HepG2 (cell line): Measurements from ENCODE around the gene AXIN2. TPM values are rescaled to one million over a fixed set of nuclear protein-coding genes. Genes with fewer than 3 reads are reported as not detected.

Experiments
- ELF3 ChIP-seq: IDR thresholded peaks from 2 replicates; pipeline ENCODE4 v1.6.1; 2016; ENCODE audit warnings: missing genetic modification reagents, missing compliant biosample characterization
- FOSL1 ChIP-seq: sonication (generic); formaldehyde crosslinking; IDR thresholded peaks from 2 replicates; pipeline ENCODE4 v1.9.0; 2021; ENCODE audit warnings: missing genetic modification reagents, borderline replicate concordance
- FOSL2 ChIP-seq: sonication (generic); formaldehyde crosslinking; IDR thresholded peaks from 2 replicates; pipeline ENCODE4 v1.4.0; 2020; ENCODE audit warnings: missing genetic modification reagents
- HDAC1 ChIP-seq: sonication (generic); formaldehyde crosslinking; IDR thresholded peaks from 2 replicates; pipeline ENCODE4 v1.5.1; 2020; ENCODE audit warnings: mild to moderate bottlenecking, missing genetic modification reagents
- KDM5B ChIP-seq: sonication (generic); formaldehyde crosslinking; IDR thresholded peaks from 2 replicates; pipeline ENCODE4 v1.4.0; 2020; ENCODE audit warnings: missing genetic modification reagents, mild to moderate bottlenecking, borderline replicate concordance
- KLF9 ChIP-seq: IDR thresholded peaks from 2 replicates; pipeline ENCODE4 v1.6.1; 2016; ENCODE audit warnings: low read depth
- KMT2A ChIP-seq: sonication (generic); formaldehyde crosslinking; IDR thresholded peaks from 2 replicates; pipeline ENCODE4 v1.4.0; 2020; ENCODE audit warnings: missing genetic modification reagents
- MEIS2 ChIP-seq: sonication (generic); formaldehyde crosslinking; IDR thresholded peaks from 2 replicates; pipeline ENCODE4 v1.9.0; 2021; ENCODE audit warnings: mild to moderate bottlenecking, missing genetic modification reagents
- MTF1 ChIP-seq: sonication (generic); formaldehyde crosslinking; IDR thresholded peaks from 2 replicates; pipeline ENCODE4 v1.5.0; 2020; ENCODE audit warnings: missing genetic modification reagents
- SAP130 ChIP-seq: IDR thresholded peaks from 2 replicates; pipeline ENCODE4 v1.6.1; 2016; ENCODE audit warnings: low read depth
- TBX3 ChIP-seq: fragments of 450-650 bp; IDR thresholded peaks from 2 replicates; pipeline ENCODE4 v1.6.1; 2017; ENCODE audit warnings: antibody characterized with exemption, mild to moderate bottlenecking, inconsistent platforms, borderline replicate concordance
- ZEB1 ChIP-seq: IDR thresholded peaks from 2 replicates; pipeline ENCODE4 v1.6.1; 2012; ENCODE audit warnings: mild to moderate bottlenecking, low read depth, inconsistent platforms; ENCODE audit not compliant: insufficient replicate concordance
- ZNF34 ChIP-seq: sonication (generic); formaldehyde crosslinking; IDR thresholded peaks from 2 replicates; pipeline ENCODE4 v1.4.0; 2020; ENCODE audit warnings: mild to moderate bottlenecking, missing genetic modification reagents, borderline replicate concordance
- ZNF546 ChIP-seq: sonication (generic); formaldehyde crosslinking; conservative IDR thresholded peaks from 2 replicates; pipeline ENCODE4 v1.8.1; 2023; ENCODE audit warnings: mild to moderate bottlenecking, missing genetic modification reagents
- polyA plus RNA-seq, 8 experiments: library from polyadenylated mRNA; depleted of rRNA in 3 of 8; stranded (reverse) in 7 of 8; unstranded in 1 of 8; fragments of >200 nt; fragmentation: Illumina TruSeq in 4 of 8; extraction: Trizol in 4 of 8; gene quantifications; 2 replicates each; pipeline versions ENCODE4 v1.2.1 to v1.2.3, GENCODE V29; 2011 to 2016; ENCODE audit warnings: low read depth in 4 of 8, missing spikeins in 1 of 8, mixed read lengths in 1 of 8; ENCODE audit not compliant: insufficient read depth in 1 of 8
- total RNA-seq, 5 experiments: library from RNA; depleted of rRNA; stranded (reverse); fragments of >200 nt; fragmentation: Illumina TruSeq; extraction: Trizol; gene quantifications; 2 replicates each; pipeline ENCODE4 v1.2.3, GENCODE V29; 2016; ENCODE audit warnings: low read depth in 1 of 5
- TF ChIP-seq, protein P1 (sequence below): sonication (generic); formaldehyde crosslinking; IDR thresholded peaks from 2 replicates; pipeline ENCODE4 v1.5.1; 2020; ENCODE audit warnings: mild to moderate bottlenecking, missing genetic modification reagents, moderate library complexity
- TF ChIP-seq, protein P2 (sequence below): sonication (generic); formaldehyde crosslinking; IDR thresholded peaks from 2 replicates; pipeline ENCODE4 v1.4.0; 2020; ENCODE audit warnings: missing genetic modification reagents
- TF ChIP-seq, protein P3 (sequence below): sonication (generic); formaldehyde crosslinking; IDR thresholded peaks from 2 replicates; pipeline ENCODE4 v1.8.0; 2022; ENCODE audit warnings: missing genetic modification reagents, mild to moderate bottlenecking, moderate library complexity, borderline replicate concordance

AXIN2 gene
- total and polyA plus RNA-seq, 2 of the 13 experiments (the other 11 are each of a cell fraction or from before 2014, with no cell fraction given), result 58.6 to 63.4 TPM

DNA sequence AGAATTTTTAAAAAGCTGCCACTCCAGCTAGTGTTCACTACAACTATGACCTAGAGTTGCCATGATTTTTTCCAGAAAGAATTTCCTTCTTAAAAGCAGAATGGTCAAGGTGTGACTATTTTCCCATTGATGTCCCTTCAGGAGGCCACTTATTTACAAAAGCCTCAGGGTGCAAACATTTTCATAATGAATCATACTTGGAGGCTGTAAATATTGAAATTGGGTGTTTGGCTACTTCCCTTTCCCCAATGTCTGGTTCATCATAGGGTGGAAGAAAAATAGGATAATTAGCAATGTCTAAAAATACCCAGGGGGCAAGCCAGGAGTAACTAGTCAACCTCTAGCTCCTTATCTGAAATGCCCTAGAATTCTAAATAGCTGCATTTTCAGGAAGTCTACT, 18.8 kb downstream of the AXIN2 start (continued):
- TF ChIP-seq TBX3, result peak; percentile 91
- TF ChIP-seq HDAC1 (CRISPR knock-in tag), result peak; percentile 35; the same call in 1 of the 2 replicates
- TF ChIP-seq, protein P1, sequence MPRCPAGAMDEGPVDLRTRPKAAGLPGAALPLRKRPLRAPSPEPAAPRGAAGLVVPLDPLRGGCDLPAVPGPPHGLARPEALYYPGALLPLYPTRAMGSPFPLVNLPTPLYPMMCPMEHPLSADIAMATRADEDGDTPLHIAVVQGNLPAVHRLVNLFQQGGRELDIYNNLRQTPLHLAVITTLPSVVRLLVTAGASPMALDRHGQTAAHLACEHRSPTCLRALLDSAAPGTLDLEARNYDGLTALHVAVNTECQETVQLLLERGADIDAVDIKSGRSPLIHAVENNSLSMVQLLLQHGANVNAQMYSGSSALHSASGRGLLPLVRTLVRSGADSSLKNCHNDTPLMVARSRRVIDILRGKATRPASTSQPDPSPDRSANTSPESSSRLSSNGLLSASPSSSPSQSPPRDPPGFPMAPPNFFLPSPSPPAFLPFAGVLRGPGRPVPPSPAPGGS (CRISPR knock-in tag), result no peak
- TF ChIP-seq ELF3 (CRISPR knock-in tag), result peak; percentile 84
- TF ChIP-seq FOSL1 (CRISPR knock-in tag), result peak; percentile 14; the same call in 1 of the 2 replicates
- TF ChIP-seq FOSL2 (CRISPR knock-in tag), result peak; percentile 78
- peak; percentile 69 for TF ChIP-seq SAP130 (CRISPR knock-in tag)
- TF ChIP-seq KLF9, result no peak
- TF ChIP-seq ZNF546 (CRISPR knock-in tag), result no peak
- TF ChIP-seq, protein P2, sequence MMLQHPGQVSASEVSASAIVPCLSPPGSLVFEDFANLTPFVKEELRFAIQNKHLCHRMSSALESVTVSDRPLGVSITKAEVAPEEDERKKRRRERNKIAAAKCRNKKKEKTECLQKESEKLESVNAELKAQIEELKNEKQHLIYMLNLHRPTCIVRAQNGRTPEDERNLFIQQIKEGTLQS (CRISPR knock-in tag), result no peak
- no peak for TF ChIP-seq MEIS2 (CRISPR knock-in tag)
- TF ChIP-seq KMT2A (CRISPR knock-in tag), result no peak
- TF ChIP-seq, protein P3, sequence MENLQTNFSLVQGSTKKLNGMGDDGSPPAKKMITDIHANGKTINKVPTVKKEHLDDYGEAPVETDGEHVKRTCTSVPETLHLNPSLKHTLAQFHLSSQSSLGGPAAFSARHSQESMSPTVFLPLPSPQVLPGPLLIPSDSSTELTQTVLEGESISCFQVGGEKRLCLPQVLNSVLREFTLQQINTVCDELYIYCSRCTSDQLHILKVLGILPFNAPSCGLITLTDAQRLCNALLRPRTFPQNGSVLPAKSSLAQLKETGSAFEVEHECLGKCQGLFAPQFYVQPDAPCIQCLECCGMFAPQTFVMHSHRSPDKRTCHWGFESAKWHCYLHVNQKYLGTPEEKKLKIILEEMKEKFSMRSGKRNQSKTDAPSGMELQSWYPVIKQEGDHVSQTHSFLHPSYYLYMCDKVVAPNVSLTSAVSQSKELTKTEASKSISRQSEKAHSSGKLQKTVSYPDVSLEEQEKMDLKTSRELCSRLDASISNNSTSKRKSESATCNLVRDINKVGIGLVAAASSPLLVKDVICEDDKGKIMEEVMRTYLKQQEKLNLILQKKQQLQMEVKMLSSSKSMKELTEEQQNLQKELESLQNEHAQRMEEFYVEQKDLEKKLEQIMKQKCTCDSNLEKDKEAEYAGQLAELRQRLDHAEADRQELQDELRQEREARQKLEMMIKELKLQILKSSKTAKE (CRISPR knock-in tag), result no peak
- no peak for TF ChIP-seq ZNF34 (CRISPR knock-in tag)
- TF ChIP-seq KDM5B, result no peak
- no peak for TF ChIP-seq MTF1 (CRISPR knock-in tag)
- no peak for TF ChIP-seq ZEB1
